NCI-H1092 (cell line): ENCODE measurements around the gene ARVCF.
A peak's percentile ranks its signal among the peaks of the same experiment; 100 is the strongest.

Source experiments
- DNase-seq: peaks from one replicate; lab custom pipeline; 2025; lab: John Stamatoyannopoulos, UW

The ARVCF gene

DNA sequence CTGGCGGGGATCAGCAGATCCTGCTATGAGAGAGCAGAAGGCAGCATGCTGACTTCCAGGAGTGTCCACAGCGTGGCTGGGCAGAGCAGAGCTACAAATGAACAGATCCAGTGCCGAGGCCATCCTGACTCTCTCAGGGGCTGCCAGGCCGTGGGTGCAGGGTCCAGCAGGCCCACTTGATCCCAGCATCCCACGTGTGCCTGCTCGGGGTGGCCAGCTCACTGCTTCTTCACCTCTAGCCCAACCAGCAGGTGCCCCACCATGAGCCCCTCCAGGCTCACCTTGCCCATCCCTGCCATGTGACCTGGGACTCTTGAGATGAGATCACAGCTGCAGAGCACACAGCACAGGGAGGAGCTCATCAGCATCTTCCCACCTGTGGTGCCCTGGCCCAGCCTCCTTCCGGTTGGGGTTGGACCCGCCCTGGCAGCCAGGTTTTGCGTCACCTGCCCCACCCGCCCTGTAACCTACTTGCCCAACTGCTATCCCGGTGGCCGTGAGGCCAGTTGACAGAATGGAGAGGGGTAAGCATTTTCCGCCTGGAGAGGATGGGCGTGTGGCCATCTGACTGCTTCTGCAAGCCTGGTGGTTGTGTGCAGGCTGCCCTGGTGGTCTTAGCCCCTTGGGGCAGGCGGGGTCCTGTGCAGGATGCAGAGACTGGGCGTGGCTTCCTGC, 15.2 kb upstream of the ARVCF start:
- DNase-seq = no peak

DNA sequence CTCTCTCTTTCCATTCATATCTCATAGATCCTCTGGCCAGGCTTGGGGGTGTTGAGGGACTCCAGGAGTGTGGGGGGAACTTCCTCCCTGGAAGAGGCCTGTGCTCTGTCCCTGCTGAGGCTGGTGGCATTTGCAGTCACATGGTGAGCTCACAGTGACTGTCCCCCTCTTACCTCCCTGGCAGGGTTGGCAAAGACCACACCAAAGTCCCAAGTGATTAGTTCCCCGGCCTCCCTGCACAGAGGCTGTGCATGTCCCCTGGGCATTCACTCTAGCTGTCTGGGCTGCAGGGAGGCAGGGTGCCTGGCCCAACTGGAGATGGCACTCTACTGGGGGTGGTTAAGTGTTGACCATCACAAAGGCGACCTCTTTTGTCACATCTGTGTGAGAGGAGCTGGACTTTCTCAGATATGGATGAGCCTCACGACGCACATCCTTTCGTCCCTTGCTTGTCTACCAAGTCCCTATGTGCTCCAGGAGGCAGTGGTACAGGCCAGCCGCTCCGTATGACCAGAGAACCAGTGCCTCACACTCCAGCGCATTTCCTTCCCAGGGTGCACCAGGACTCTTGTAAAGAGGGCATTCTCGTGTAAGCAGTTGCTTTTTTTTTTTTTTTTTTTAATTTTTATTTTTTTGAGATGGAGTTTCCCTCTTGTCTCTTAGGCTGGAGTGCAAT, 13.1 kb upstream of the ARVCF start:
- no peak for DNase-seq

DNA sequence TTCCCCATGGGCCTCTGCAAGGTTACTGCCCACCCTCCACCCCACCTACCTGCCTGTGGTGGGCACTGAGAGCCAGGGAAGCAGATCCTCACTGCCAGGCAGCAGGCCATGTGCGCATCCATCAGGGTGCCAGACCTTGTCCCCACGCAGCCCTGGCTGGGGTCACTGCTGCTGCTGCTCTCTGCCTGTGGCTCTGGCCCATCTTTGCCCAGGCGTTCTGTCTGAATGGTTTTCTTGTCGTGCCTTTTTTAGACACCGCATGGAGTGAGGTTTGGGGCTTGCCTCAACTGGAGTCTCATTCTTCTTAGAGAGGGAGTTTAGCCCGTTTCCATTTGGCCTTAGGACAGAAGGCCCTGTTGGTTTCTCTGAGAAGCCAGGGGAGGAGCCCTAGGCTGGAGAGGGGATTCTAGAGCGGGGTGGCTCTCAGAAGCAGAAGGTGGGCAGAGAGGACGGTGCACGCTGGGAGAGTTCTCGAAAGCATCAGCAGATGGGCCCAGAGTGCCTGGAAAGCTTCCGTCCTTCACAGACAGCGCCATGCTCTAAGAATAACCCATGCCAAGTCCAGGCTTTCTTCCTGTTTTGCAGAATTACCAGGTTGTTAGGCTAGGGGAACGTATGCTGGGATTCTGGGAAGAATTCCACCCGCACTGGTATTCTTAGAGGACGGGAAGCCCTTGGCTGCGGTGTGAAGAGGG, 12.4 kb upstream of the ARVCF start:
- no peak for DNase-seq

DNA sequence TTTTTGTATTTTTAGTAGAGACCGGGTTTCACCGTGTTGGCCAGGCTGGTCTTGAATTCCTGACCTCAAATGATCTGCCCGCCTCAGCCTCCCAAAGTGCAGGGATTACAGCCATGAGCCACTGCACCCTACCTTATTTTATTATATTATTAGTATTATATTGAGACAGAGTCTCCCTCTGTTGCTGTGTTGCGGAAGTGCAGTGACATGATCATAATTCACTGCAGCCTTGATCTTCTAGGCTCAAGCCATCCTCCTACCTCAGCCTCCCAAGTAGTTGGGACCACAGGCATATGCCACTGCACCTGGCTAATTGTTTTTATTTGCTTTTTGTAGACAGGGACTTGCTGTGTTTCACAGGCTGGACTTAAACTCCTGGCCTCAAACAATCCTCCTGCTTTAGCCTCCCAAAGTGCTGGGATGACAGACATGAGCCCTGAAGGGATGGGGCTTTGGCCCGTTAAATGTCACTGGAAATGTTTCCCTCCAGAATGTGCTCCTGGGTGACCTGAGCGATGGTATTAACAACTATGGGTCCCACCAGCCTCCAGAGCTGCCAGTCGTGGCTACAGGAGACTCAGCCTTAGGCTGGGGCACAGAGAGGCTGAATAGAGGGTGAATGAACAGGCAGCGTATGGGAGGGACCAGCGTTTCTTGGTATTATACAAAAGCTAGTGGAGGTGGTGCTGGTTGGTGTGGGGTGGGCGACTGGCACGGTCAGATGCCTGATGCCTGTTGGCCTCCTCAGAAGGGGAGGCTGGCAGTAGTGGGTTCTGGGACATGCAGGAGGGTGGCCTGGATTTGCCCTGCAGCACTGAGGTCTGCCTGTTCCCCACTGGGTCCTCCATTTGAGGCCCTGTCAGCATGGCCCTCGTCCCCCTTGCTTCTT, 11.6 kb upstream of the ARVCF start:
- no peak for DNase-seq

DNA sequence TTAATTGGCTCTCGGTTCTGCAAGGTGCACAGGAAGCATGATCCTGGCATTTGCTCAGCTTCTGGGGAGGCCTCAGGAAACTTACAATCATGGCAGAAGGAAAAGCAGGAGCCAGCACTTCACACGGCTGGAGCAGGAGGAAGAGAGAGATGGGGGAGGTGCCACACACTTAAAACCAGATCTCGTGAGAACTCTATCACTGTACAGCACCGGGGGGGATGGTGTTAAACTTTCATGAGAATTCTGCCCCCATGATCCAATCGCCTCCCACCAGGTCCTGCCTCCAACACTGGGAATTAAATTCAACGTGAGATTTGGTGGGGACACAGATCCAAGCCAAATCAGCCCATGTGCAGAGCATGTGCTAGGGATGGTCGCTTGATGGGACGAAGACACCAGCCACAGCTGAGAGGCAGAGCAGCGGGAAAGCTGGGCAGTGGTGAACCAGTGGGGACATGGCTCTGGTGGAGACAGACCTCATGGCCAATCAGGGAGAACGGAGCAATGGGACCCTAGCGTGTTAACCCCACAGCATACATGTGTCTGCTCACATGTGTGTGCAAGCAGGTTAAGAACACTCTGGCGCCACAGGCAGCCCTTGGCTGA, 10.5 kb upstream of the ARVCF start:
- DNase-seq = no peak

DNA sequence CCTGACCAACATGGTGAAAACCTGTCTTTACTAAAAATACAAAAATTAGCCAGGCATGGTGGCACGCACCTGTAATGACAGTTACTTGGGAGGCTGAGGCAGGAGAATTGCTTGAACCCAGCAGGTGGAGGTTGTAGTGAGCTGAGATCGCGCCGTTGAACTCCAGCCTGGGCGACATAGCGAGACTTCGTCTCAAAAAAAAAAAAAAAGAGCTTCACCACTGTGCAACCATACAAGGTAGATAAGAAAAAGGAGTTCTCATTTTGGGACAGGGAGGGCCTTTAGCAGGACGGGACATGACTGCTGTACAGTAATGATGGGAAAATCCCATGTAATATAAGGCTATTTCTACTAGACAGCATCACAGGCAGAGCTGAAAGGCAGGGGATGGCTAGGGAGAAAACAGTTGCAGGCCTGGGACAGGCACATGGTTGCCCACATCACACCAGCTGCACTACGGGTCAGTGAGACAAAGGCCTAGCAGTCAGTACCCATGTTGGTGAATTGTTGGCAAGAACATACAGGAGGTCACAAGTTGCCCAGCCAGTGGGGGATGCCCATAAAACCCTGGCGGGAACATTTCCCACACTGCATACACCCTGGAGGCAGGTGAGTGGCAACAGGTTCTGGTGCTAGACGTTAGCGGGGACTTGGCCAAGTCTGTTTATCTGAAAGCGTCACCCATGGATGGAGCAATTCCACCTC, 9.7 kb upstream of the ARVCF start:
- no peak for DNase-seq

DNA sequence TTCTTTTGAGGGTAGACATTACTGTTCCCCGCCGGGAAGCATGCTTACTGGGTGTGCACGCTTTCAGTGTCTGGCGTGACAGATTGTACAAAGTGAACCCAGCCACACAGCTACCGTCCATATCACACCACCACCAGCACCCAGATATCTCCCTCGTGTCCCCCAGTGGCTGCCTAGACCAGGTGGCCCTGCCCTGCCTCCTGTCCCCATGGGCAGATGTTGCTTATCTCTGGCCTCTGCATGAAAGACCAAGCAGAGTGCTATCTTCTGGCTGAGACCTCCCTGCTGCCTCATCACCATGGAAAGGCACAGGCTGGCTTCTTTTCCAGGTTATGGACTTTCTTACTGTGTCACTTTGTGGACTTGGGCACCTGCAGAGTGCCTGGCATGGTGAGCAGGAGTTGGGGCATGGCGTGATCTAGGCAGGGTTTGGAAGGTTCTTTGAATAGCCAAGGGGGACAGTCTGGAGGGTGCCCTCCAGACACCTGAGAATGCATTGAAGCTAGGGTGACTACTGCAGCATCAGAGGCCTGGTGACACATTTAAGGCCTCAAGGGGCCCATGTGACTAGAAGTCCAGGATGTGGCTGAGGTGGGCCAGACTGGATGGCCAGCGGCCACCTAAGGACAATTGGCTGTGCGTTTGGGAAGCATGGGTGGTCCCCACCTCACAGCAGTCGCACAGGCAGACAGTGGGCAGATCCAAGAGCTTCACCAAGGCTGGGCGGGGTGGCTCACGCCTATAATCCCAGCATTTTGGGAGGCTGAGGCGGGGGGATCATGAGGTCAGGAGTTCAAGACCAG, 9.0 kb upstream of the ARVCF start:
- DNase-seq = no peak

DNA sequence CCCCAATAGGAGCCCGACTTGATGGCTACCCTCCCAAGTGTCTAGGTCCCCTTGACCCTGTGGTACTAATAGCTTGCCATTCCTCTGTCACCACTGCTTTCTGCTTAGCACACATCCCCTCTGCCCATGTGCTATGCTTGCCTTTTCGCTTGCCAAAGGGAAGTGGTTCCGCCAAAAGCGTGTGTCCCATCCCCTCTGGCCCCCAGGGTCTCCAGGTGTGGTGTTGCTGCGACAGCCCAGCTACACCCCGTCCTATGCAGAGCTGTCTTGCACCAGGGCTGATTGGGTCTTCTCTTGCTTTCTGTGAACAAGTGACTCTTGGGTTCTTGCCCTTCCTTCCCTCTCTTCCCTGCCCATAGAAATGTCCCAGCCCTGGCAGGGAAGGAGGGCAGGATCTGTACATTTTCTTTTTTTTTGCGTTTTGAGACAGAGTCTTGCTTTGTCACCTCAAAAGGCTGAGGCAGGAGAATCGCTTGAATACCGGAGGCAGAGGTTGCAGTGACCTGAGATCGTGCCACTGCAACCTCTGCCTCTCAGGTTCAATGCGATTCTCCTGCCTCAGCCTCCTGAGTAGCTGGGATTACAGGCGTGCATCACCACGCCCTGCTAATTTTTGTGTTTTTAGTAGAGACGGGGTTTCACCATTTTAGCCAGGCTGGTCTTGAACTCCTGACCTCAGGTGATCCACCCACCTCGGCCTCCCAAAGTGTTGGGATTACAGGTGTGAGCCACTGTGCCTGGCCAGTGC, 8.2 kb upstream of the ARVCF start:
- DNase-seq = no peak

DNA sequence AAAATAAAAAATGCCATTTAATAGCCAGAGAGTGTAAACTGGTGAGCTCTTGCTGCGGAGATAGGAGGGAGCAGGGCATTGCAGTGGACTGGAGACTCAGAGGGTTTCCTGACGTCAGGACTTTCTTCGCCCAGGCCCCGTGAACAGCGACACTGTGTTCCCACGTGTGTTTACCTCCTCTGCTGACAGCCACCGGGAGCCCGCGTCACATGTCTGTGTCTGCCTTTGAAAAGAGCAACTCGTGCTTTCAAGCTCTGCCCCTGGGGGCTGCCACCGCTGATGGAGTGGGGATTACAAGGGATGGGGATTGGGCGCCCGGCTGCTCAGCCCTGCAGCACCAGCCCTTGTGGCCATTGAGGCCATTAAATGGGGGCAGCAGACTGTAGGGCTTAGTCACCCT, 7.6 kb upstream of the ARVCF start:
- DNase-seq = no peak

DNA sequence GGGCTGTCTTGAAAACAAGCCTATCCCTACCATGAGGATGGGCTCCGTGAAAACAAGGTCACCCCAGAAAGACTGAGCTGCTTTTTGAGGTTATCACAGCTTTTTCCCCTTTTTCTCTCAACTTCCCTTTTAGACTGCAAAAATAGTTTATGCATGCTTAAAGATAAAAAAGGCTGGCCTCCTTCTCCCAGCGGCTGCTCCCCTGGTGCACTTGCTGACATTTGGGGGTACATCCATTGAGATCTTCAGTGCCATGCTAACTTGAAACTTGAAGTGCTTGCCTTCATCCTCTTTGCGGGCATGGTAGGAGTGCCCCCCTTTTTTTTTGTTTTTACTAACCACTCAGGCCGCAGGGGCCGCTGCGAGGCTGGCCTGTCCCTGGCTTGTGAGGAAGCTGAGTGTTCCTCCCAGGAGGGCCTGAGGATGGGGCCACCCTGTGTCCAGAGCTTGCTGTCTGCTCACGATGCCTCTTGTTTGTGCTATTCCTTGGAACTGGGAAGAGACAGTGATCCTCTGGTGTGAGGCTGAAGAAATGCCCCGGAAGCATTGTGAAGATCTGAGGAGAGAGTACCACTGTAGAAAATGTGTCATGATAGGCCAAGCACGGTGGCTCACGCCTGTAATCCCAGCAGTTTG, 6.5 kb upstream of the ARVCF start:
- DNase-seq = no peak

DNA sequence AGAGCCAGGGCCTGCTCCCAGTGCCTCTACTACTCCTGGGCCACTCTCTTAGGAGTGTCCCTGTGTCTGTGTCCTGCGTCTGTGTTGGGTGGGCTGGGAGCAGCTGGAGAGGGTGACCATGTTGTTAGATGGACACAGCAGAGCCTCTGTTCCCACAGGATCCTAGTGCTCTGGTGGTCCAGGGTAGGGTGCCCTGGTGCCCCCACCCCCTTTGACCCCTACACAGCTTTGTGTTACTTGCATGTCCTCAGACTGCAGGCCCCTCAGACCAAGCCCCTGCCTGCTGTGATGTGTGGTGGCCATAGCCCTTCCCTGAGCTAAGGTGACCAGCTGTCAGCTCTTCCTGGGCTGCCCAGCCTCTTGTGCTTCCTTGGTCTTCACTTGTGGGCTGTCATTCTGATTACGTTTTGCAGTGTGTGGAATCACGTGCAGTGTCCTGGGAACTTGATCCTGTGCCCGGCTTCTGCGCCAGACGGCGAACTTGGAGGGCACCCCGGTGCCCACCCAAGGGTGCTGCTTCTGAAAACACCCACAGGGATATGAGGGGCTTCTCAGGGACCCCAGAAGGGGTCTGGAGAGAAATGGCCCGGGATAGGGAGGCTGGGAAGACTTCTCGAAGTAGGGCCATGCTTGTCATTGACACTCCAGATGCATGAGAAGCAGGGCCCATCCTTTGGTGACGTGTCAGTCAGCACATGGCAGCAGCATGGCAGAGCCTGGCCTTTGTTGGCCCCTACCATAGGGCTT, 5.8 kb upstream of the ARVCF start:
- DNase-seq = no peak

DNA sequence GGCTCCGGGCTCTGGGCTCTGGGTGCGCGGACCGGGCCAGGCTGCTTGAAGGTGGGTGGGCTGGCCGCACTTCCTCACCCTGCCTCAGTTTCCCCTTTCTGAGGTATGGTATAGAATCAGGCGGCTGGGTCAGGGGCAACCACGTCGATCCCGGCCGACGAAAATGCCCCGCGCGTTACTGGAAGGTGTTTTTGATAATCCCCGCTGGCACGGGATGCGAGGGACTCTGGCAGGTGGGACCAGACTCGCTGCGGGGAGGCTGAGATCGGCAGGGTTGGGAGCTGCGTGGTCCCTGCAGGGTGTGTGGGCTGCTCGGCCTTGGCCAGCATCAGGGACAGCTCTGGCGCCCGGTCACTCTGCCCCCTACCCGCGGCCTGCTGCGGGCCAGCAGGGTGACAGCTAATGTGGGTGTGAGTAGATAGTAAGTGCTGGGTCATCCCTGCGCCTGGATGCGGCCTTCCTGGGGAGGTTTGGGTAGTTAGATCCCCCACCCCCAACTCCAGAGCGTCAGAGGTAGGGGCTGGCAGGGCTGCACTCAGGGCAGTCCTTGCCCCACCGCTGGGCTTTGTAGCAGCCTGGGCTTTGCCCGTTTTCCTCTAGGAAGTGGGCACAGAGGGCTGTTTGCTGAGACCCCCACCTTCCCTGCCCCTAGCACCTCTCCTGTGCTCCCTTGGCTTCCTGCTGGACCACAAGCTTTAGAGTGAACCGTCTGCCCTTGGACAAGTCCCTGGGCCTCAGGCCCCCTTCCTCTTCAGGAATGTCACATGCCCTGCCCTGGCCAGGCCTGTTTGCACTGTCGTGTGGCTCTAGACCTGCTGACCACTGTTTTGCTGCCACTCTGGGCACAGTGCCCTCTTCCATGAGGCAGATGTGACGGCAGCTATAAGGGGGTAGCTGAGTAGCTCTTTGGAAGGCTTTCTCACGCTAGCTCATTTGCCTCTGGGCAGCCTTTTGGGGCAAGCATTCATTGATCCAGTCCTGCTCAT, 4.9 kb upstream of the ARVCF start:
- DNase-seq = no peak

DNA sequence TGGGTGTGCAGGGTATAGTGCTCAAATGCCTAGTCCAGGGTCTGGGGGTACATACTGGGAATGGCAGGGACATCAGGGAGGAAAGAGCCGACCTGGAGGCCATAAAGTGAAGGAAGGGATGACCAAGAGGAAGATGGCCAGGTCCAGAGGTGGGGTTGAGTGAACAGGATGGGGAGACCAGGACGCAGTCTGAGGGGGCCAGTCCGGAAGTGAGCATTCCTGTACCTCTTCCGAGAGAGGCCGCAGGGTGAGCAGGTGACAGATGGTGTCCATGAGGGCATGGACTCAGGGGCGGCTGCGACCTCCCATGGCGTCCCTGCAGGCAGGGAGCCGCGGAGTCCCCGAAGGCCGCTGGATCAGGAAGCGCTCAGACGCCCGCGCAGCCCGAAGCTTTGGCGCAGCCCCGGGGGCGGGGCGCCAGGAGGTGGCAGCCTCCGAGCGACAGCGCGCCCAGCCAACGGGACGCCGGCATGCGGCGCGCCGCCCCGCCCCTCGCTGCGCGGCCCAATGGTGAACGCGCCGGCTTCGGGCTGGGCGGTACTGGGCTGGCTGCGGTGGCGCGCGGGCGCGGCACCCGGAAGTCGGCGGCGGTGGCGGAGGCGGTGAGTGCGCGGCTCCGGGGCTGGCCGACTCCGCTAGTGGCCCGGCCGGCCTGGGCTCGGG, 4.0 kb upstream of the ARVCF start, which contains the start of gene TANGO2:
Gene TANGO2 (plus strand): TSS at position 578 of the 663 bp plus-strand sequence. CDS start 15,689 bp downstream, outside the sequence.
- peak; percentile 86 for DNase-seq

DNA sequence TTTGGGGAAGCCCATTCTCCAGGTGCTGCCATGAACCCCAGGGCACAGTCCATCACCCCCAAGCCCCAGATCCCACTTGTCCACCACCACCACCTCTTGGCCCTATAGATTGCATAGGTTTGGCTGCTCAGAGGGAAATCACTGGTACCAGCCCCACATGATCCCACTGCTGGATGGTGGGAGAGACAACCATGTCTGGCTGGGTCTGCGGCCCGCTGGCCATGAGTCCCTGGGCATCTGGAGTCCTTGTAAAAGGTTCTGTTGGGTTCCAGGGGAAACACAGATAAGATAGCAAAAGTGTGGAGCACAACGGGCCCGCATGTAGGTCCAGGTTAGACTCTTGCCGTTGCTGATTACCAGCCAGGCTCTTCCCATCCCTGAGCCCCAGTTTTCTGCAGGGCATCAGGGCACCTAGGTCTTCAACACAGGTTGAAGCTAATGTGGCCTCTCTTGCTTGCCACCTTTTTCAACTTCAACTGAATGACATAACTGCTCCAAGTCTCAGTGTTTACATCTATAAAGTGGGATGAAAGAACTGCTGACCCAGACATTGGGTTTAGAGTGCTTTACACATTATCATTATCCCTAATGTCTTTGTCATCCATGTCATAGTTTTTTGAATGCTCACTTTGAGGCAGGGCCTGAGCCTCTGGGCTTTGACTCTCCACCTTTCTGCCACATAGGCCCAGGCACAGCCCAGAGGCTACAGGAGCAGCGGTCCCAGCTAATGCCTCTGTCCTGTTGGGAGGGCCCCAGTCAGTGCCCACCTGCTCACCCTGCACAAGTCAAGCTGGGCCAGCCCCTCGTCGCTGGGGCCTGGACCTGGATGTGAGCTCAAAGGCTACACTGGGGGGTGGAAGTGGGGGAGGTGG, 3.3 kb upstream of the ARVCF start:
- no peak for DNase-seq

DNA sequence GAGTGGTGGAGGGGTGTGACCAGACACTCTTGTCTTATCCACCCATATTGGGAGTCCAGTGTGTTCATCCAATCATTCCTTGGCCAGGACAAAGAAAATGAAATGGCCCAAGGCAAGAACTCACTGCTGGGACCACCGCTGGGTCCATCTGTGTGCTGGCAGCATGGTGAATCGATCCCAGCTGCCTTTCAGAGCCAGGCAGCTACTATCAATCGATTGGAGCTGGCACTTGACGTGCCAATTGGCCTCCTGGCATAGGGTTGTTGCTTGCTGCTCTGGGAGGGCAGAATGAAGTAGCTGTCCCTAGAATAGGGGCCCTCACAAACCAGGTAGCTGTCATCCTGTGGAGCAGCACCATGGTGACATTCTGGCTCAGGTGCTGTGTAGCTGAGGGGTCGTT, 1.4 kb upstream of the ARVCF start:
- no peak for DNase-seq

DNA sequence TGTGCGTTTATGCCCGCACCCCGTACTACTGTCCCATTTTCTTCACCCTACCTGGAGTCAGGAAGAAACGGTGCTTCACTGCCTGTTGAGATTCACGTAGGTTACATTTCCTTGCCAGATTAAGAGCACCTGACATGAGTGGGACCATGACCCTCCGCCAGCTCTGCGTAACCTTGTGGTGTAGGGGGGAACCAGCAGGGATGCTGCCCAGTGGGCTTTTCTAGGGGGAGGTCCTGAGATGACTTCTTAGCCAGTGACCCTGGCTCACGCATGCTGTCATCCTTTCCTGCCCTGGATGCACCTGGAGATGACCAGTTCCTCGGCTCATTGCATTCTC, 967 bp upstream of the ARVCF start:
- no peak for DNase-seq
